Suprapubic skin (tissue), 3 donors: ENCODE results near the gene XYLT1.

Experiments
- CTCF ChIP-seq, 2 donors: fragments of 200-600 bp in 1 of 2; fragments of 450-650 bp in 1 of 2; sonication (generic) in 1 of 2; IDR thresholded peaks; one replicate each; pipeline ENCODE4 v1.5.1; 2016 to 2019; ENCODE audit warnings: antibody characterized with exemption in 2 of 2, mild to moderate bottlenecking in 1 of 2, moderate library complexity in 1 of 2
- POLR2A ChIP-seq, 2 donors: fragments of 450-650 bp; IDR thresholded peaks; one replicate each; pipeline ENCODE4 v1.6.1; 2017; ENCODE audit warnings: antibody characterized with exemption in 2 of 2, mild to moderate bottlenecking in 2 of 2, moderate library complexity in 2 of 2

DNA sequence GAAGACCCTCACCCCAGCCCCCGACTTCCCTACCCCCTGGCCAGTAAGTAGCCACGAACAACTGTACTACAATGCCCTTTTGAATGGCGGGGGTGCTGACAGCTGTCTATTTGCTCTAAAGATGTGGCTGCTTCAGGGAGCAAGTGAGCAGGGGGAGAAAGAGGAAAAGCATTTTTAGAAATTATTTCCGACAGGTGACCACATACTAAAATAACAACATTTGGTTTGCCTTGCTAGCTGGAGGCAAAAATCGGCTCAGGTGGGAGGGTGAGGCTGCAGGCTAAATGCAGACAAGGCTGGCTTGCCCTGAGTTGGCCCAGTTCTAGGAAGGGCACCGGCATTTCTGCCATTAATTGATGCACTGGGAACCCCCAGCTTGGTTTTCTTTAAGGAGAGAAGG, 188.5 kb downstream of the XYLT1 start:
- TF ChIP-seq POLR2A (IDR thresholded peaks at IDR 0.05) (no peak), CTCF (IDR thresholded peaks at IDR 0.05) (no peak)
